ENCODE measurements around the gene TBC1D7.

DNA sequence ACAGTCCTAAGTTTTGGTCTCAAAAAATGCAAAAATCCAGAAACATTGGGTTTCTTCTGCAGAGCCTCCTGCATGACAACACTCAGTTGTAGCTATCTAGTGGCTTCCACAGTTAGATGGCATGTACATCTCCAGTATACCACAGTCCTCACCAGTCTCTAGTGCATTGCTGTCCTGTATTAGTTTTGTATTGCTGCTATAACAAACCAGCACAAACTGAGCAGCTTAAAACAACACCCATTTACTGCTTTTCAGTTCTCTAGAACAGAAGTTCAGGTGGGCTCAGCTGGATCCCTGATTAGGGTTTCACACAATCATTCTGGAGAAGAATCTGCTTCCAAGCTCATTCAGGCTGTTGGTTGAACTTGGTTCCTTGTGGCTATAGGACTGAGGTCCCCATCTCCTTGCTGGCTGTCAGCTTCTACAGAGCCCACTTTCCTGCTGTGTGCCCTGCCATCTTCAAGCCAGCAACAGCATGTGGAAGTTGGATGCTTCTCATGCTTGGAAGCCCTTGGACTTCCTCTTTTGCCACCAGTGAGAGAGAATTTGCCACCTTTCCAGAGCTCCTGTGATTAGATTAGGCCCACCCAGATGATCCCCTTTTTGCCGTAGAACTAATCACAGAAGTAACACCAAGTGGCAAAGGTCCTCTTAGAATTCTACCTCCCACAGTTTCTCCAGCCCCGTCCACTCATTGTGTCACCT is 48.9 kb upstream of the TBC1D7 start:
- TF ChIP-seq, protein P1, sequence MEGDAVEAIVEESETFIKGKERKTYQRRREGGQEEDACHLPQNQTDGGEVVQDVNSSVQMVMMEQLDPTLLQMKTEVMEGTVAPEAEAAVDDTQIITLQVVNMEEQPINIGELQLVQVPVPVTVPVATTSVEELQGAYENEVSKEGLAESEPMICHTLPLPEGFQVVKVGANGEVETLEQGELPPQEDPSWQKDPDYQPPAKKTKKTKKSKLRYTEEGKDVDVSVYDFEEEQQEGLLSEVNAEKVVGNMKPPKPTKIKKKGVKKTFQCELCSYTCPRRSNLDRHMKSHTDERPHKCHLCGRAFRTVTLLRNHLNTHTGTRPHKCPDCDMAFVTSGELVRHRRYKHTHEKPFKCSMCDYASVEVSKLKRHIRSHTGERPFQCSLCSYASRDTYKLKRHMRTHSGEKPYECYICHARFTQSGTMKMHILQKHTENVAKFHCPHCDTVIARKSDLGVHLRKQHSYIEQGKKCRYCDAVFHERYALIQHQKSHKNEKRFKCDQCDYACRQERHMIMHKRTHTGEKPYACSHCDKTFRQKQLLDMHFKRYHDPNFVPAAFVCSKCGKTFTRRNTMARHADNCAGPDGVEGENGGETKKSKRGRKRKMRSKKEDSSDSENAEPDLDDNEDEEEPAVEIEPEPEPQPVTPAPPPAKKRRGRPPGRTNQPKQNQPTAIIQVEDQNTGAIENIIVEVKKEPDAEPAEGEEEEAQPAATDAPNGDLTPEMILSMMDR (tag by site-specific recombination; IDR thresholded peaks at IDR 0.05) = no peak
- TF ChIP-seq ZNF596 (tag by site-specific recombination; IDR thresholded peaks at IDR 0.05) = no peak
- TF ChIP-seq, protein P2, sequence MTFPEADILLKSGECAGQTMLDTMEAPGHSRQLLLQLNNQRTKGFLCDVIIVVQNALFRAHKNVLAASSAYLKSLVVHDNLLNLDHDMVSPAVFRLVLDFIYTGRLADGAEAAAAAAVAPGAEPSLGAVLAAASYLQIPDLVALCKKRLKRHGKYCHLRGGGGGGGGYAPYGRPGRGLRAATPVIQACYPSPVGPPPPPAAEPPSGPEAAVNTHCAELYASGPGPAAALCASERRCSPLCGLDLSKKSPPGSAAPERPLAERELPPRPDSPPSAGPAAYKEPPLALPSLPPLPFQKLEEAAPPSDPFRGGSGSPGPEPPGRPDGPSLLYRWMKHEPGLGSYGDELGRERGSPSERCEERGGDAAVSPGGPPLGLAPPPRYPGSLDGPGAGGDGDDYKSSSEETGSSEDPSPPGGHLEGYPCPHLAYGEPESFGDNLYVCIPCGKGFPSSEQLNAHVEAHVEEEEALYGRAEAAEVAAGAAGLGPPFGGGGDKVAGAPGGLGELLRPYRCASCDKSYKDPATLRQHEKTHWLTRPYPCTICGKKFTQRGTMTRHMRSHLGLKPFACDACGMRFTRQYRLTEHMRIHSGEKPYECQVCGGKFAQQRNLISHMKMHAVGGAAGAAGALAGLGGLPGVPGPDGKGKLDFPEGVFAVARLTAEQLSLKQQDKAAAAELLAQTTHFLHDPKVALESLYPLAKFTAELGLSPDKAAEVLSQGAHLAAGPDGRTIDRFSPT (tag by site-specific recombination; IDR thresholded peaks at IDR 0.05) = no peak
- TF ChIP-seq, protein P3, sequence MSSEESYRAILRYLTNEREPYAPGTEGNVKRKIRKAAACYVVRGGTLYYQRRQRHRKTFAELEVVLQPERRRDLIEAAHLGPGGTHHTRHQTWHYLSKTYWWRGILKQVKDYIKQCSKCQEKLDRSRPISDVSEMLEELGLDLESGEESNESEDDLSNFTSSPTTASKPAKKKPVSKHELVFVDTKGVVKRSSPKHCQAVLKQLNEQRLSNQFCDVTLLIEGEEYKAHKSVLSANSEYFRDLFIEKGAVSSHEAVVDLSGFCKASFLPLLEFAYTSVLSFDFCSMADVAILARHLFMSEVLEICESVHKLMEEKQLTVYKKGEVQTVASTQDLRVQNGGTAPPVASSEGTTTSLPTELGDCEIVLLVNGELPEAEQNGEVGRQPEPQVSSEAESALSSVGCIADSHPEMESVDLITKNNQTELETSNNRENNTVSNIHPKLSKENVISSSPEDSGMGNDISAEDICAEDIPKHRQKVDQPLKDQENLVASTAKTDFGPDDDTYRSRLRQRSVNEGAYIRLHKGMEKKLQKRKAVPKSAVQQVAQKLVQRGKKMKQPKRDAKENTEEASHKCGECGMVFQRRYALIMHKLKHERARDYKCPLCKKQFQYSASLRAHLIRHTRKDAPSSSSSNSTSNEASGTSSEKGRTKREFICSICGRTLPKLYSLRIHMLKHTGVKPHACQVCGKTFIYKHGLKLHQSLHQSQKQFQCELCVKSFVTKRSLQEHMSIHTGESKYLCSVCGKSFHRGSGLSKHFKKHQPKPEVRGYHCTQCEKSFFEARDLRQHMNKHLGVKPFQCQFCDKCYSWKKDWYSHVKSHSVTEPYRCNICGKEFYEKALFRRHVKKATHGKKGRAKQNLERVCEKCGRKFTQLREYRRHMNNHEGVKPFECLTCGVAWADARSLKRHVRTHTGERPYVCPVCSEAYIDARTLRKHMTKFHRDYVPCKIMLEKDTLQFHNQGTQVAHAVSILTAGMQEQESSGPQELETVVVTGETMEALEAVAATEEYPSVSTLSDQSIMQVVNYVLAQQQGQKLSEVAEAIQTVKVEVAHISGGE (tag by site-specific recombination; conservative IDR thresholded peaks at IDR 0.05; ENCODE audit: low read depth) = no peak
- TF ChIP-seq YY1 (tag by site-specific recombination; IDR thresholded peaks at IDR 0.05) = no peak
- TF ChIP-seq ZNF155 (tag by site-specific recombination; IDR thresholded peaks at IDR 0.05) = no peak
- no peak for TF ChIP-seq ZNF548 (tag by site-specific recombination; IDR thresholded peaks at IDR 0.05)
- no peak for TF ChIP-seq ZNF335 (tag by site-specific recombination; conservative IDR thresholded peaks at IDR 0.05)
- no peak for TF ChIP-seq HOXC10 (CRISPR knock-in tag; IDR thresholded peaks at IDR 0.05)
- TF ChIP-seq ZNF114 (tag by site-specific recombination; IDR thresholded peaks at IDR 0.05) = no peak
- no peak for TF ChIP-seq KLF16 (tag by site-specific recombination; IDR thresholded peaks at IDR 0.05)

Data from HEK293 (cell line).